Thymus (tissue), 11 donors: ENCODE data around the gene CAV1. TPM values are rescaled to one million over a fixed set of nuclear protein-coding genes. Genes with fewer than 3 reads are reported as not detected.

Source experiments
- DNase-seq, 9 donors: peaks; one replicate each; pipeline ENCODE4 v3.0.0-alpha.2; 2013; ENCODE audit warnings: low spot score in 9 of 9, low read depth in 6 of 9, missing footprints in 1 of 9
- H3K27ac ChIP-seq, 2 donors: one replicate each; pipeline ENCODE4 v1.5.1; 2013; ENCODE audit warnings: control low read depth in 1 of 2, low read depth in 1 of 2, low read length in 1 of 2, mild to moderate bottlenecking in 1 of 2, moderate library complexity in 1 of 2
- H3K27me3 ChIP-seq, 2 donors: one replicate each; pipeline ENCODE4 v1.5.1; 2013; ENCODE audit warnings: low read length in 1 of 2; ENCODE audit not compliant: control insufficient read depth in 2 of 2, insufficient read depth in 1 of 2
- H3K36me3 ChIP-seq, 2 donors: one replicate each; pipeline ENCODE4 v1.5.1; 2013; ENCODE audit warnings: low read length in 1 of 2, mild to moderate bottlenecking in 1 of 2, moderate library complexity in 1 of 2; ENCODE audit not compliant: control insufficient read depth in 2 of 2, insufficient read depth in 2 of 2
- H3K4me1 ChIP-seq, 2 donors: one replicate each; pipeline ENCODE4 v1.5.1; 2013; ENCODE audit warnings: low read length in 2 of 2; ENCODE audit not compliant: control insufficient read depth in 2 of 2, insufficient read depth in 2 of 2
- H3K4me3 ChIP-seq, 2 donors: one replicate each; pipeline ENCODE4 v1.5.1; 2013; ENCODE audit warnings: low read length in 2 of 2, control low read depth in 1 of 2, mild to moderate bottlenecking in 1 of 2
- H3K9me3 ChIP-seq, 2 donors: one replicate each; pipeline ENCODE4 v1.5.1; 2013; ENCODE audit warnings: low read length in 1 of 2, mild to moderate bottlenecking in 1 of 2; ENCODE audit not compliant: control insufficient read depth in 2 of 2, insufficient read depth in 1 of 2
- WGBS: extraction: QIAGEN DNeasy Blood & Tissue Kit; methylation state at CpG from one replicate; pipeline ENCODE4 v1.1.7; 2013; 5-methylcytosine and 5-hydroxymethylcytosine counted together
- polyA plus RNA-seq: library from polyadenylated mRNA; stranded (reverse); fragments of 200-250 nt; gene quantifications from one replicate; pipeline ENCODE4 v1.2.3, GENCODE V29; 2013
- total RNA-seq: library from RNA; stranded (reverse); fragments of 120-200 nt; gene quantifications from one replicate; pipeline ENCODE4 v1.2.4, GENCODE V29; 2013
- donor health status: healthy.

Gene CAV1
- total and polyA plus RNA-seq, 2 donors = 26.4 to 50.6 TPM

- Histone ChIP-seq H3K9me3 (no peaks in the 10 kb centered on the region), H3K4me1 (no peaks in the 10 kb centered on the region), H3K36me3 (no peaks in the 10 kb centered on the region), H3K27ac (no peak overlapping the region), H3K27me3 (no peaks in the 10 kb centered on the region), H3K4me3 (no peak overlapping the region)
- 85% methylated on average over 6 of the region's 6 CpGs for WGBS
- no peak for DNase-seq
Measured at GRCh38 chr7:116577320-116577871, 52.6 kb downstream of the CAV1 start.

GRCh38 chr7:116578526-116578925 is 53.7 kb downstream of the CAV1 start:
- DNase-seq = no peak
- Histone ChIP-seq H3K4me1 (no peaks in the 10 kb centered on the region), H3K4me3 (no peak overlapping the region), H3K27me3 (no peaks in the 10 kb centered on the region), H3K9me3 (no peaks in the 10 kb centered on the region), H3K27ac (no peak overlapping the region), H3K36me3 (no peaks in the 10 kb centered on the region)
- 98% methylated on average over 3 of the region's 3 CpGs for WGBS

GRCh38 chr7:116579322-116579721 is 54.5 kb downstream of the CAV1 start:
- Histone ChIP-seq H3K4me1 (no peaks in the 10 kb centered on the region), H3K27ac (no peak overlapping the region), H3K27me3 (no peaks in the 10 kb centered on the region), H3K9me3 (no peaks in the 10 kb centered on the region), H3K36me3 (no peaks in the 10 kb centered on the region), H3K4me3 (no peak overlapping the region)
- WGBS = 94% methylated on average over 1 of the region's 1 CpG
- no peak for DNase-seq

GRCh38 chr7:116579835-116580234 is 55.0 kb downstream of the CAV1 start:
- DNase-seq = no peak
- no peaks in the 10 kb centered on the region for H3K9me3 ChIP-seq
- no peaks in the 10 kb centered on the region for H3K27me3 ChIP-seq
- H3K4me1 ChIP-seq = no peaks in the 10 kb centered on the region
- H3K36me3 ChIP-seq = no peaks in the 10 kb centered on the region
- WGBS = 94% methylated on average over 2 of the region's 2 CpGs
- no peak overlapping the region for H3K27ac ChIP-seq
- H3K4me3 ChIP-seq = no peak overlapping the region

GRCh38 chr7:116582164-116582732 is 57.4 kb downstream of the CAV1 start:
- no peaks in the 10 kb centered on the region for H3K36me3 ChIP-seq
- 94% methylated on average over 4 of the region's 4 CpGs for WGBS
- no peaks in the 10 kb centered on the region for H3K9me3 ChIP-seq
- H3K27me3 ChIP-seq = no peaks in the 10 kb centered on the region
- no peak overlapping the region for H3K4me3 ChIP-seq
- no peaks in the 10 kb centered on the region for H3K4me1 ChIP-seq
- no peak overlapping the region for H3K27ac ChIP-seq
- no peak for DNase-seq

- no peaks in the 10 kb centered on the region for H3K9me3 ChIP-seq
- no peak overlapping the region for H3K27ac ChIP-seq
- no peaks in the 10 kb centered on the region for H3K4me1 ChIP-seq
- no peak overlapping the region for H3K4me3 ChIP-seq
- 93% methylated on average over 5 of the region's 5 CpGs for WGBS
- no peaks in the 10 kb centered on the region for H3K36me3 ChIP-seq
- DNase-seq = no peak
- H3K27me3 ChIP-seq = no peaks in the 10 kb centered on the region
Measured at GRCh38 chr7:116582806-116583444, 58.1 kb downstream of the CAV1 start.

- no peaks in the 10 kb centered on the region for H3K36me3 ChIP-seq
- H3K4me1 ChIP-seq = no peaks in the 10 kb centered on the region
- no peak overlapping the region for H3K4me3 ChIP-seq
- no peaks in the 10 kb centered on the region for H3K9me3 ChIP-seq
- no peaks in the 10 kb centered on the region for H3K27me3 ChIP-seq
- WGBS = 2% methylated on average over 1 of the region's 1 CpG
- H3K27ac ChIP-seq = no peak overlapping the region
- DNase-seq = peak in 2 of 9 donors; percentile 18 to 44
Measured at GRCh38 chr7:116583653-116584052, 58.8 kb downstream of the CAV1 start.

- 95% methylated on average over 1 of the region's 1 CpG for whole genome bisulfite sequencing
- H3K27me3 ChIP-seq = no peaks in the 10 kb centered on the region
- H3K36me3 ChIP-seq = no peaks in the 10 kb centered on the region
- no peak overlapping the region for H3K4me3 ChIP-seq
- H3K4me1 ChIP-seq = no peaks in the 10 kb centered on the region
- no peak overlapping the region for H3K27ac ChIP-seq
- no peak for DNase-seq
- no peaks in the 10 kb centered on the region for H3K9me3 ChIP-seq
Measured at GRCh38 chr7:116584721-116585120, 59.9 kb downstream of the CAV1 start.

GRCh38 chr7:116585392-116585791 is 60.6 kb downstream of the CAV1 start:
- Histone ChIP-seq H3K36me3 (no peaks in the 10 kb centered on the region), H3K27ac (no peak overlapping the region), H3K4me3 (no peak overlapping the region), H3K27me3 (no peaks in the 10 kb centered on the region), H3K9me3 (no peaks in the 10 kb centered on the region), H3K4me1 (no peaks in the 10 kb centered on the region)
- 95% methylated on average over 3 of the region's 3 CpGs for WGBS
- DNase-seq = no peak
